KMS-11 (cell line): Measurements from ENCODE around the gene BAZ2B.
"Not testable (repeated sequence)": the region's sequence is repeated elsewhere in the genome, so short reads cannot be mapped to it uniquely, and the experiment has no call there.

Experiments
- H2AFZ ChIP-seq: fragments of 200-600 bp; sonication (generic); 2 replicates; pipeline ENCODE4 v1.6.1; 2016; ENCODE audit warnings: antibody characterized with exemption, mixed run types, low read depth
- H3K27ac ChIP-seq: fragments of 200-600 bp; sonication (generic); 2 replicates; pipeline ENCODE4 v1.6.1; 2016; ENCODE audit warnings: mild to moderate bottlenecking, mixed run types
- H3K27me3 ChIP-seq: fragments of 200-600 bp; sonication (generic); 2 replicates; pipeline ENCODE4 v1.6.1; 2017; ENCODE audit warnings: mild to moderate bottlenecking, low read depth, mixed run types, moderate library complexity; ENCODE audit not compliant: insufficient read depth
- H3K36me3 ChIP-seq: fragments of 200-600 bp; sonication (generic); 2 replicates; pipeline ENCODE4 v1.6.1; 2017; ENCODE audit warnings: mild to moderate bottlenecking, mixed run types; ENCODE audit not compliant: insufficient read depth
- H3K4me1 ChIP-seq: fragments of 200-600 bp; sonication (generic); 2 replicates; pipeline ENCODE4 v1.6.1; 2016; ENCODE audit warnings: mild to moderate bottlenecking, low read depth, mixed run types; ENCODE audit not compliant: poor library complexity, severe bottlenecking
- H3K4me2 ChIP-seq: fragments of 200-600 bp; sonication (generic); 2 replicates; pipeline ENCODE4 v1.7.0; 2016; ENCODE audit warnings: mild to moderate bottlenecking, mixed run types
- H3K4me3 ChIP-seq: fragments of 200-600 bp; sonication (generic); IDR thresholded peaks from 2 replicates; pipeline ENCODE4 v1.6.1; 2017; ENCODE audit warnings: low read depth, low read length, mixed read lengths; ENCODE audit not compliant: insufficient read depth
- H3K79me2 ChIP-seq: fragments of 200-600 bp; sonication (generic); 2 replicates; pipeline ENCODE4 v1.6.1; 2016; ENCODE audit warnings: low read depth, mixed run types; ENCODE audit not compliant: insufficient read depth
- H3K9ac ChIP-seq: fragments of 200-600 bp; sonication (generic); 2 replicates; pipeline ENCODE4 v1.6.1; 2016; ENCODE audit warnings: mild to moderate bottlenecking, mixed run types
- H4K20me1 ChIP-seq: fragments of 200-600 bp; sonication (generic); 2 replicates; pipeline ENCODE4 v1.6.1; 2016; ENCODE audit warnings: mild to moderate bottlenecking, mixed run types; ENCODE audit not compliant: insufficient read depth
- TF ChIP-seq, protein P1 (sequence below): fragments of 200-600 bp; sonication (generic); conservative IDR thresholded peaks from 2 replicates; pipeline ENCODE4 v1.6.1; 2017; ENCODE audit warnings: low read depth, mild to moderate bottlenecking, antibody characterized with exemption, low read length, moderate library complexity, mixed read lengths

Gene BAZ2B

DNA sequence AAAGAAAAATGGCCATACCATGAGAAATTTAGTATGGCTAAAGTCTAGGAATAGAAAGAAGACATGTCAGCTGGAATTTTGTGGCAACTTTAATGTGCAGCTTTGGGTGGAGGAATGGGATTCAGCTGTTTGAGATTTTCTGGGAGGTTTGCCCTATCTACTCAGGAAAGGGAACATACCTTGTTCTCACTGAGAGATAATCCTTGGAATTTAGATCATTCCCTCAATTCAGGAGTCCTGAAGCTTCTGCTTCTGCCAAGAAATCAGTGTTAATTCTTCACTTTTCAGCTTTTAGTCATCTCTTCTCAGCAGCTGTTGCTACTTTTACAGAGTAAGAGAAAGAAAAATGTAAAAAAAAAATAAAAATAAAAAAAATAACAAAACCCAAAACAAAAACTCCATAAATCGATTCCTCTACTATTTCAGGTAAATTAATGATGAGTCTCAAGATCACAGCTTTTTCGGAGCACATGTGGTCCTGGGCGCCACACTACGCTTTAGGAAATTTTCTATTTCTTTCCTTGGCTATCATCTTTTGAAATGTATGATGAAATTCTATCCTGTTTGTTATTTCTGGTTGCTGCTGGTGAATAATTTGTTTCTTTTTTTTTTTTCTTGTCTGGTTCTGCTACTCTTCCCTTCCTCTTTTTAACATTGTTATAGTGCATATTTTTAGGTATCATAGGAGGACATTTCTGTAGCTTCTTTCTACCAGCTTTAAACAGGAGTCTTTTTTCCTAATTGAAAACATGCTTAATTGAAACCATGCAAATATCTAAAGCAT is 18.9 kb upstream of the BAZ2B start:
- no peak overlapping the region for H3K4me3 ChIP-seq

DNA sequence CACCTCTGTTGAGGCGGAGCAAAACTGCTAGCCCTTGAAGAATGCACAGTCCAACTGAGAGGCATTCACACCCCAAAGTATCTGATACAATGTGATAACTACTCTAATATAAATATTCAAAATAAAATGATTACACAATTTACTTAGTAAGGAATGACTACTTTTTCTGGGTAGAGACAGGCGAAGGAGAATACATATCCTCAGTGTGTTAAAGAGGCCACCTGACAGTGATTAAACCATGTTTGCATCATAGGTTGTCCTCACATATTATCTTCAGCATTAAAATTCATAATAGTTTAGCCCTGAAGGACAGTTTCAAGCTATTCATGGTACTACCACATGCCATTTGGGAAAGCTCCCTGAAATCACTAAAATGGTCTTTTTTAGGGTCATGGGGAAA is 16.9 kb upstream of the BAZ2B start:
- TF ChIP-seq, protein P1, sequence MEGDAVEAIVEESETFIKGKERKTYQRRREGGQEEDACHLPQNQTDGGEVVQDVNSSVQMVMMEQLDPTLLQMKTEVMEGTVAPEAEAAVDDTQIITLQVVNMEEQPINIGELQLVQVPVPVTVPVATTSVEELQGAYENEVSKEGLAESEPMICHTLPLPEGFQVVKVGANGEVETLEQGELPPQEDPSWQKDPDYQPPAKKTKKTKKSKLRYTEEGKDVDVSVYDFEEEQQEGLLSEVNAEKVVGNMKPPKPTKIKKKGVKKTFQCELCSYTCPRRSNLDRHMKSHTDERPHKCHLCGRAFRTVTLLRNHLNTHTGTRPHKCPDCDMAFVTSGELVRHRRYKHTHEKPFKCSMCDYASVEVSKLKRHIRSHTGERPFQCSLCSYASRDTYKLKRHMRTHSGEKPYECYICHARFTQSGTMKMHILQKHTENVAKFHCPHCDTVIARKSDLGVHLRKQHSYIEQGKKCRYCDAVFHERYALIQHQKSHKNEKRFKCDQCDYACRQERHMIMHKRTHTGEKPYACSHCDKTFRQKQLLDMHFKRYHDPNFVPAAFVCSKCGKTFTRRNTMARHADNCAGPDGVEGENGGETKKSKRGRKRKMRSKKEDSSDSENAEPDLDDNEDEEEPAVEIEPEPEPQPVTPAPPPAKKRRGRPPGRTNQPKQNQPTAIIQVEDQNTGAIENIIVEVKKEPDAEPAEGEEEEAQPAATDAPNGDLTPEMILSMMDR, result no peak
- H4K20me1 ChIP-seq, result no peaks in the 10 kb centered on the region

More for the DNA sequence above, 18.9 kb upstream of the BAZ2B start:
- Histone ChIP-seq H3K36me3 (no peaks in the 10 kb centered on the region), H3K4me2 (no peak overlapping the region), H2AFZ (no peak overlapping the region), H3K27me3 (no peaks in the 10 kb centered on the region), H3K9ac (no peak overlapping the region), H3K27ac (no peak overlapping the region), H4K20me1 (no peaks in the 10 kb centered on the region), H3K4me1 (no peaks in the 10 kb centered on the region), H3K79me2 (no peaks in the 10 kb centered on the region)
- TF ChIP-seq, protein P1, result no peak

DNA sequence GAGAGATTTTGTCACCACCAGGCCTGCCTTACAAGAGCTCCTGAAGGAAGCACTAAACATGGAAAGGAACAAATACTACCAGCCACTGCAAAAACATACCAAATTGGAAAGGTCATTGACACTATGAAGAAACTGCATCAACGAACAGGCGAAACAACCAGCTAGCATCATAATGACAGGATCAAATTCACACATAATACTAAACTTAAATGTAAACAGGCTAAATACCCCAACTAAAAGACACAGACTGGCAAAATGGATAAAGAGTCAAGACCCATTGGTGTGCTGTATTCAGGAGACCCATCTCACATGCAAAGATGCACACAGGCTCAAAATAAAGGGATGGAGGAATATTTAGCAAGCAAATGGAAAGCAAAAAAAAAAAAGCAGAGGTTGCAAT is 9.3 kb upstream of the BAZ2B start:
- H3K4me2 ChIP-seq, H3K4me3 ChIP-seq, H4K20me1 ChIP-seq, H3K79me2 ChIP-seq, H2AFZ ChIP-seq, H3K27ac ChIP-seq, H3K4me1 ChIP-seq, H3K36me3 ChIP-seq, H3K9ac ChIP-seq, H3K27me3 ChIP-seq: not testable (repeated sequence)

More for the DNA sequence above, 16.9 kb upstream of the BAZ2B start:
- H3K79me2 ChIP-seq, result no peaks in the 10 kb centered on the region
- no peaks in the 10 kb centered on the region for H3K36me3 ChIP-seq
- H3K9ac ChIP-seq, result no peak overlapping the region
- no peaks in the 10 kb centered on the region for H3K27me3 ChIP-seq
- H3K4me1 ChIP-seq, result no peaks in the 10 kb centered on the region
- H3K4me3 ChIP-seq, result no peak overlapping the region
- H2AFZ ChIP-seq, result no peak overlapping the region
- H3K4me2 ChIP-seq, result no peak overlapping the region
- no peak overlapping the region for H3K27ac ChIP-seq

DNA sequence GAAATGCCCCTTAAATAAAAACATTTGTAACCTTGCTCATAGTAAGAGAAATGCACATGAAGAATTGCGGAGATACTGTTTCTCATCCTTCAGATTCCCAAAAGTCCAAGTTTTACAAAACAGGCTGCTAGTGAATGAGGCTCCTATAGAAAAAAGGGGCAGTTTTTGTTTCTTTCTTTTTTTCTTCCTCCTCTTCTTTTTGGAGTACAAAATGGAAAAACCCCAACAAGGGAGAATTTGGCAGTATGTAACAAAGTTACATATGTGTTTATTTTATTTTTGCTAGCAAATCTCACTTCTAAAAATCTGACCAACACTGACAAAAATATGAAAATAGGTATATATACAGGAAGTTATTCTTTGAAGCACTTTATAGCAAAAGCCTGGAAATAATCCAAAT is 7.1 kb upstream of the BAZ2B start:
- Histone ChIP-seq H2AFZ (no peak overlapping the region), H3K36me3 (no peaks in the 10 kb centered on the region), H3K27ac (no peak overlapping the region), H4K20me1 (no peaks in the 10 kb centered on the region), H3K79me2 (no peaks in the 10 kb centered on the region), H3K4me1 (no peaks in the 10 kb centered on the region), H3K27me3 (no peaks in the 10 kb centered on the region), H3K4me3 (no peak overlapping the region), H3K9ac (no peak overlapping the region), H3K4me2 (no peak overlapping the region)
- TF ChIP-seq, protein P1, result no peak

DNA sequence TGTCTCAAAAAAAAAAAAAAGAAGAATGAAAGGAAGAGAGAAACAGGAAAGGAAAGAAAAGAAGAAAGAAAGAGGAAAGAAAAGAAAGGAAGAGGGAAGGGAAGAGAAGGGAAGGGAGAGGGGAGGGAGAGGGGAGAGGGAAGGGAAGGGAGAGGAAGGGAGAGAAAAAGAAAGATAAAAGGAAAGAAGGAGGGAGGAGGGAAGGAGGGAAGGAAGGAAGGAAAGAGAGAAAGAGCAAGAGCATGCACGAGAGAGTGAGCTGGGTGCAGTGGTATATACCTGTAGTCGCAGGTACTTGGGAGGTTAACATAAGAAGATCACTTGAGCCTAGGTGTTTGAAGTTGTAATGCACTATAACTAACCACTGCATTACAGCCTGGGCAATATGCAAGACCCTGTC is 6.6 kb upstream of the BAZ2B start:
- Histone ChIP-seq H2AFZ (no peak overlapping the region), H3K4me3 (no peak overlapping the region), H3K4me2 (no peak overlapping the region), H3K4me1 (no peaks in the 10 kb centered on the region), H3K36me3 (no peaks in the 10 kb centered on the region), H3K27me3 (no peaks in the 10 kb centered on the region), H3K79me2 (no peaks in the 10 kb centered on the region), H3K27ac (no peak overlapping the region), H4K20me1 (no peaks in the 10 kb centered on the region), H3K9ac (no peak overlapping the region)
- TF ChIP-seq, protein P1, result no peak
